NK-92 treated with Interleukin-12 subunit alpha and Interleukin-12 subunit beta, amount 100 ng/mL, for 24 hours (cell line): ENCODE results near the gene MID1IP1.

ENCODE experiments used
- DNase-seq: peaks from one replicate; lab custom pipeline; 2025; lab: John Stamatoyannopoulos, UW

Gene MID1IP1

DNA sequence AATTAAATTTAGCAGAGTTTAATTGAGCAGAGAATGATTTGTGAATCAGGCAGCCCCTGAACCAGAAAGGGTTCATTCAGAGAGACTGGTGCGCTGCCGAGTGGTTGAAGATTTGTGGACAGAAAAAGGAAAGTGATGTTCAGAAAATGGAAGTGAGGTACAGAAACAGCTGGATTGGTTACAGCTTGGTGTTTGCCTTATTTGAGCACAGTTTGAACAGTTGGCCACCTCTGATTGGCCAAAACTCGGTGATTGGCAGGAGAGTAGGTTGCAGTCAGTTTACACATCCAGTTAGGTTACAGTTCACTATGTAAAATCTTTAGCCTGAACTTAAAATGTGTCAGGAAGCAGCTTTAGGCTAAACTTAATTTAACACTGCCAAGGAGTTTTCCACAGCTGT, 14.9 kb downstream of the MID1IP1 start:
- no peak for DNase-seq

DNA sequence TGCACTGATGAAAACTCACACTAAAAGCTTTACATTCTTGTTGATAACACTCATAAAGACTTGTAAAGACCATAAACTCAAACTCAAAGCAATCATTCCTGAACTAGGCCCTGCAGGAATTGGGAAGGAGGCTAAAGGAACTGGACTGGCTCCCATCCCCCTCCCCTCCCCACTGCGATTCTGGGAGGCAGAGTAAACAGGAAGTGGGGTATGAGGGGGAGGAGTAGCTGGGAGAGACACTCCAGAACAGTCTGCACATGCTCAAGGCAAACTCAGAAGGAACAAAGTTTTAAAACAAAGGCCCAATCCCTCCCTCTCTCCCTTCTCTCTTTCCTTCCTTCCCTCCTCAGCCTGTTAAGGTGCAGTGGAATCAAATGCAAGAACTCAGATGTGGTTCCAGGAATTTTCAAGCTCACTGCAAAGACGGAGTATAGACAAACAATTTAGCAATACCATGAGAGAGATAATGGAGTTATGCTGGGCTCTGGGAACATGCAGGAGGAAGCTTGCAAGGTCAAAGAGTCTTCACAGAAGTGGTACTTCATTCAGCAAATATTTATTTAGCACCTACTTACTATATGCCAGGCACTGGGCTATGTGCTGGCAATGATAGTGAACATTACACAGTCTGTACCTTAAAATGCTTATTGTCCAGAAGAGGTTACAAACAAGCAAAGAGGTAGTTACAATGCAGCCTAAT, 15.9 kb downstream of the MID1IP1 start:
- DNase-seq, result no peak

GRCh38 chrX:38819163-38819562, 17.9 kb downstream of the MID1IP1 start:
- DNase-seq, result no peak

- DNase-seq, result no peak
These were observed 18.4 kb downstream of the MID1IP1 start for GRCh38 chrX:38819709-38820108.

- no peak for DNase-seq
These were observed 19.5 kb downstream of the MID1IP1 start for GRCh38 chrX:38820751-38821150.

DNA sequence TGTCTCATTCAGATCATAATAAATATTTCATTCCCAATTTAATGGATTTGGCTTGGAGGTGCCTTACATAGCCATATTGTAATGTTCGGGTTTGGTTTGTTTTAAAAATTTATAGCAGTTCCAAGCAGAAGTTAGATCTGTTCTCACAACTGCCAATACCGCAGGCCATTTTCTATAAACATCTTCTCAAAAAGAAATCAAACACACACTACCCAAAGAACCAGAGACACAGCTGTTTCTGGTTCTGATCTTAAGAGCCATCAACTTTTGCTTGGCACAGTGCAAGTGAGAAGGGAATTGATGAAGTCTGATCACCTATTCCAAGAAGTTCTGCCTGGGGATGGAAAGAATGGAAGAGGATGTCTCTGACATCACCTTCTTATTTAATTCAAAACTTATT, 22.9 kb downstream of the MID1IP1 start:
- DNase-seq, result no peak

GRCh38 chrX:38831949-38832348, 30.7 kb downstream of the MID1IP1 start:
- DNase-seq, result no peak

- no peak for DNase-seq
These were observed 36.1 kb downstream of the MID1IP1 start for GRCh38 chrX:38837389-38837788.

DNA sequence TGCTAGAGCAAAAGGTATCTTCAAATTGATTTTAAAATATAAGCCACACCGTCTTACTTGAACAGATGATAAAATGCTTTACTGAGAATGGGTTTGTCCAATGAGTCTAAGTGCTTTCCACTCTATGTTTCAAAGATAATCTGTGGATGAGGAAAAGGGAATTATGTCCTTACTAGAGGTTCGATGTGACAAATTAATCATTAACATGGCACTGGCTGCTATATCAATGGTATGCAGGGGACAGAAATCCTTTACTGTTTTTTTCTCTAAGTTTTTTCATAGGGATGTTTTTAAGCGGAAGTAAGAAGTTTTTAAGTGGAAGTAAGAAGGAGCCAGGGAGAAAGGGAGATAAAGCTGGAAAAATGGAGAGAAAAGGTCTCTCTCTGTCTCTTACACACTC, 38.0 kb downstream of the MID1IP1 start:
- no peak for DNase-seq

GRCh38 chrX:38839944-38840343, 38.7 kb downstream of the MID1IP1 start:
- DNase-seq, result no peak

DNA sequence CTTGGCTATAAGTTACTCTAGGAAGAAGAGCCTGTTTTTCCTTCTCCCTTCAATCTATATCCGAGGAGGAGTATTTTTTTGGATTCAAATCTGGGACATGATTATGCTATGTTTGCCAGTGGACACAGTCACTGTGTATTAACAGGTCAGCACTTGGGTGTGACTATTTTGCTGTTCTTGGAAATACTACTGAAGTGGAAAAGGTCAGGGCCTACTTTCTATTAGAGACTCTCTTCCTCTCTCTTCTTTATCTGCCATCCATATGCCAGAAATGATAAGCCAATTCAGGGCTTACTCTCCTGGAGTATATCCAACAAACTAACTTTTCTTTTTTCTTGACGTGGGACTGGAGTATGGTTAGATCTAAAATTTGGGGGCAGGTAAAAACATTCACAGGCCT, 40.5 kb downstream of the MID1IP1 start:
- no peak for DNase-seq

- DNase-seq, result no peak
These were observed 44.2 kb downstream of the MID1IP1 start for GRCh38 chrX:38845426-38845825.

DNA sequence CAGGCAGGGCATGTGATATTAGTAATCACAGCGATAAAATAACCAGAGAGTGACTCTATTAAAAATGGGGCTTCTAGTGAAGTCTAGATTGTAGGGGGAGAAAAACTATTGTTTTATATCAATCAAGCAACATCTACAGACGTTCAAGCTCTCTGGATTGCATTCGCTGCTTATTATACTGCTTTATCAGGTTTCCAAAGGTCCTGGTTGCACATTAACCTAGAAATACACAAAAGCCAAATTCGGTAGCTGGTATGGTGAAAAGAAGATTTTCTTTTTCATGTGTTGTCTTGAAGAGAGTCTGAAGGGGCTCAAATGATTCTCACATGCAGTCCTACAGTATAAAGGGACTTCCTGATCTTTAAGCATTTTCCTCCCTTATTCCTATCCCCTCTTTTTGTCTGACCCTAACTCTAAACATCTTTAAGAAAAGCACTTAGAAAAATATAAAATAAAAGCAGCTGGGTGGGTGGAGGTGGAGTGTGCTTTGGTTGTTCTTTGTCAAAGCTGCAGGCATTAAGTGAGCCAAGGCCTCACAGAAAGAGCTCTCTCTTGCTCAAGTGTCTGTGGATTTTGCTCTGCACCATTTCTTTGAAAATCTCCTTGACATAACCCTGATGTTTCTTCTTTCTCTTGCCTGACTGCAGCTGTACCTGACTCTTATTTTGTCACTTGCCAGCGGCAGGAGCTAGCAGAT, 46.1 kb downstream of the MID1IP1 start:
- DNase-seq, result no peak

DNA sequence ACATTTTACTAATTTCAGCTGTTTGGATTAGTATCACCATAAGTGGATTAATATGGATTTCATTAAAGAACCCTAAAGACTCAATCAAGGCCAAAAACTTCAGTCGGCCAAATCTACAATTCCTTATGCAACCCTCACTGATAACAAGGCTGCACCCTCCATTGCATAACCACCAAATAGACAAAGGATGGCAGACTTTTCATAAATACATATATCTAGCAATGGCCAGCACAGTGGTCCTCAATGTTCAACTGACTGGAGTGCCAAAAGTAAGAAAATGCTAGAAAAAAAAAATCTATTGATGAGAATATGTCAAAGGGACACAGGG, 46.6 kb downstream of the MID1IP1 start:
- no peak for DNase-seq

- no peak for DNase-seq
These were observed 47.6 kb downstream of the MID1IP1 start for GRCh38 chrX:38848671-38849455.

DNA sequence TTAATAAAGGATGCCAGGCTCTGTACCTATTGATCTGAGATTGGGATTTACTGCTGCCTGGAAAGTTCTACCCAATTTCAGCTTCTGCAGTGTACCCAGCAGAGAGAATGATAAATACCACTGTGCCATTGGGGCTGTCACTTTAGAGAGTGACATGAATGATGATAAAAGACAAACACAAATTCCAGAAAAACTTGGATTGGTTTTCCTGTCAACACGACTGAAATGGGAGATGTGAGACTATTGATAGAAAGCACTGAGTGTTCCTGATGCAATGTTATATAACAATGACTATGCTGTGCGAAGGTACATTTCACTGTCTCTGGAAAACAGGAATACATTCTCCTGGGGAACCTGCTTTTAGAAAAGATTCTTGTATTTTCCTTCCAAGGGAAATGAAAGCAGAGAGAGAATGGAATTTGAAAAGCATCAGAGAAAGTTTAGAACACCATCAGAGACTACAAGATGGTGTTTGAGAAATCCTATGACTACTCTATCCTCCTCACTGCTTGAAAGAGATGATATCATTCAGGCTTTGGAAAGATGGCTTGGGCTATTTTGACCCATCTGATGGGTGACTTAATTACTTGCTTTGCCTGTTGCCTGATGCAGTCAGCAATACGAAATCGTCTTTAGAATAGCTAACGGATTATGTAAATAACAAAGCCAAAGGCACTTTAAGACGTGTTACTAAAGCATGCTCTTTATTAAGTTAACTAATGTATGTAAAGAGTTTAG, 49.7 kb downstream of the MID1IP1 start:
- no peak for DNase-seq

GRCh38 chrX:38854305-38854704, 53.0 kb downstream of the MID1IP1 start:
- no peak for DNase-seq
